Measurements from ENCODE around the gene PCK2.

The PCK2 gene

GRCh38 chr14:24139272-24139934 lies 45.3 kb downstream of the PCK2 start:
- Histone ChIP-seq H3K9me3 (ENCODE audit: control insufficient read depth, low read length) (no peaks in the 10 kb centered on the region), H3K36me3 (ENCODE audit: control insufficient read depth, insufficient read depth, low read length) (peaks cover 20% of the 10 kb centered on the region), H3K27me3 (ENCODE audit: control insufficient read depth, insufficient read depth, low read length, poor library complexity, severe bottlenecking) (peaks cover 5% of the 10 kb centered on the region), H3K4me3 (ENCODE audit: insufficient read depth, low read depth, low read length) (no peak overlapping the region), H3K27ac (ENCODE audit: insufficient read depth, low read depth, low read length, poor library complexity, severe bottlenecking) (no peak overlapping the region), H3K4me1 (ENCODE audit: control insufficient read depth, insufficient read depth, low read length) (peaks cover 2% of the 10 kb centered on the region)
- 92 to 94% methylated on average over 9 of the region's 9 CpGs for WGBS, 2 experiments

GRCh38 chr14:24141097-24141880 lies 47.2 kb downstream of the PCK2 start, which contains the start of gene EMC9:
Gene EMC9 (minus strand): TSS chr14:24141591. CDS start chr14:24141304, 287 bp downstream.
- 0% methylated on average over 65 of the region's 65 CpGs for WGBS, 2 experiments
- H3K9me3 ChIP-seq (ENCODE audit: control insufficient read depth, low read length) = no peaks in the 10 kb centered on the region
- peak within 1 kb of the TSS; percentile 73 for H3K4me3 ChIP-seq (ENCODE audit: insufficient read depth, low read depth, low read length)
- peaks cover 20% of the 10 kb centered on the region for H3K36me3 ChIP-seq (ENCODE audit: control insufficient read depth, insufficient read depth, low read length)
- peaks cover 2% of the 10 kb centered on the region for H3K4me1 ChIP-seq (ENCODE audit: control insufficient read depth, insufficient read depth, low read length)
- peak within 1 kb of the TSS; percentile 88 for H3K27ac ChIP-seq (ENCODE audit: insufficient read depth, low read depth, low read length, poor library complexity, severe bottlenecking)
- H3K27me3 ChIP-seq (ENCODE audit: control insufficient read depth, insufficient read depth, low read length, poor library complexity, severe bottlenecking) = no peaks in the 10 kb centered on the region

GRCh38 chr14:24143511-24143910 lies 49.4 kb downstream of the PCK2 start:
- Histone ChIP-seq H3K27me3 (ENCODE audit: control insufficient read depth, insufficient read depth, low read length, poor library complexity, severe bottlenecking) (no peaks in the 10 kb centered on the region), H3K27ac (ENCODE audit: insufficient read depth, low read depth, low read length, poor library complexity, severe bottlenecking) (no peak overlapping the region), H3K9me3 (ENCODE audit: control insufficient read depth, low read length) (no peaks in the 10 kb centered on the region), H3K4me1 (ENCODE audit: control insufficient read depth, insufficient read depth, low read length) (peaks cover 6% of the 10 kb centered on the region), H3K36me3 (ENCODE audit: control insufficient read depth, insufficient read depth, low read length) (peaks cover 15% of the 10 kb centered on the region), H3K4me3 (ENCODE audit: insufficient read depth, low read depth, low read length) (no peak overlapping the region)
- WGBS, 2 experiments = 84 to 97% methylated on average over 2 of the region's 2 CpGs

- H3K27me3 ChIP-seq (ENCODE audit: control insufficient read depth, insufficient read depth, low read length, poor library complexity, severe bottlenecking) = no peaks in the 10 kb centered on the region
- H3K4me3 ChIP-seq (ENCODE audit: insufficient read depth, low read depth, low read length) = no peak overlapping the region
- 89 to 97% methylated on average over 1 of the region's 1 CpG for WGBS, 2 experiments
- peaks cover 6% of the 10 kb centered on the region for H3K4me1 ChIP-seq (ENCODE audit: control insufficient read depth, insufficient read depth, low read length)
- H3K9me3 ChIP-seq (ENCODE audit: control insufficient read depth, low read length) = no peaks in the 10 kb centered on the region
- H3K36me3 ChIP-seq (ENCODE audit: control insufficient read depth, insufficient read depth, low read length) = peaks cover 10% of the 10 kb centered on the region
- H3K27ac ChIP-seq (ENCODE audit: insufficient read depth, low read depth, low read length, poor library complexity, severe bottlenecking) = no peak overlapping the region
Observed at GRCh38 chr14:24144451-24144850, 50.3 kb downstream of the PCK2 start.

GRCh38 chr14:24145219-24145618 lies 51.1 kb downstream of the PCK2 start:
- WGBS, 2 experiments = 91 to 100% methylated on average over 1 to 2 of the region's 2 CpGs
- Histone ChIP-seq H3K9me3 (ENCODE audit: control insufficient read depth, low read length) (no peaks in the 10 kb centered on the region), H3K4me1 (ENCODE audit: control insufficient read depth, insufficient read depth, low read length) (peaks cover 4% of the 10 kb centered on the region), H3K27me3 (ENCODE audit: control insufficient read depth, insufficient read depth, low read length, poor library complexity, severe bottlenecking) (no peaks in the 10 kb centered on the region), H3K36me3 (ENCODE audit: control insufficient read depth, insufficient read depth, low read length) (peaks cover 12% of the 10 kb centered on the region), H3K27ac (ENCODE audit: insufficient read depth, low read depth, low read length, poor library complexity, severe bottlenecking) (no peak overlapping the region), H3K4me3 (ENCODE audit: insufficient read depth, low read depth, low read length) (no peak overlapping the region)

- 41 to 45% methylated on average over 9 of the region's 9 CpGs for WGBS, 2 experiments
- H3K27me3 ChIP-seq (ENCODE audit: control insufficient read depth, insufficient read depth, low read length, poor library complexity, severe bottlenecking) = no peaks in the 10 kb centered on the region
- no peaks in the 10 kb centered on the region for H3K9me3 ChIP-seq (ENCODE audit: control insufficient read depth, low read length)
- peaks cover 14% of the 10 kb centered on the region for H3K36me3 ChIP-seq (ENCODE audit: control insufficient read depth, insufficient read depth, low read length)
- peaks cover 4% of the 10 kb centered on the region for H3K4me1 ChIP-seq (ENCODE audit: control insufficient read depth, insufficient read depth, low read length)
- H3K27ac ChIP-seq (ENCODE audit: insufficient read depth, low read depth, low read length, poor library complexity, severe bottlenecking) = no peak overlapping the region
- peak overlapping the region; percentile 92 for H3K4me3 ChIP-seq (ENCODE audit: insufficient read depth, low read depth, low read length)
Observed at GRCh38 chr14:24145690-24146452, 51.8 kb downstream of the PCK2 start.

- Histone ChIP-seq H3K9me3 (ENCODE audit: control insufficient read depth, low read length) (no peaks in the 10 kb centered on the region), H3K27ac (ENCODE audit: insufficient read depth, low read depth, low read length, poor library complexity, severe bottlenecking) (peak within 1 kb of the TSS; percentile 90), H3K36me3 (ENCODE audit: control insufficient read depth, insufficient read depth, low read length) (peaks cover 20% of the 10 kb centered on the region), H3K4me3 (ENCODE audit: insufficient read depth, low read depth, low read length) (peak within 1 kb of the TSS; percentile 92), H3K27me3 (ENCODE audit: control insufficient read depth, insufficient read depth, low read length, poor library complexity, severe bottlenecking) (no peaks in the 10 kb centered on the region), H3K4me1 (ENCODE audit: control insufficient read depth, insufficient read depth, low read length) (peaks cover 4% of the 10 kb centered on the region)
- WGBS, 2 experiments = 0% methylated on average over 22 to 24 of the region's 25 CpGs
Observed at GRCh38 chr14:24146453-24146977, 52.4 kb downstream of the PCK2 start, which contains the start of gene PSME2. Gene PSME2 (minus strand): TSS chr14:24146610. CDS start chr14:24146581, 29 bp downstream.

- peaks cover 4% of the 10 kb centered on the region for H3K4me1 ChIP-seq (ENCODE audit: control insufficient read depth, insufficient read depth, low read length)
- H3K27me3 ChIP-seq (ENCODE audit: control insufficient read depth, insufficient read depth, low read length, poor library complexity, severe bottlenecking) = no peaks in the 10 kb centered on the region
- no peaks in the 10 kb centered on the region for H3K9me3 ChIP-seq (ENCODE audit: control insufficient read depth, low read length)
- 0 to 1% methylated on average over 57 of the region's 57 CpGs for WGBS, 2 experiments
- peak within 1 kb of the TSS; percentile 90 for H3K27ac ChIP-seq (ENCODE audit: insufficient read depth, low read depth, low read length, poor library complexity, severe bottlenecking)
- peaks cover 26% of the 10 kb centered on the region for H3K36me3 ChIP-seq (ENCODE audit: control insufficient read depth, insufficient read depth, low read length)
- peak within 1 kb of the TSS; percentile 92 for H3K4me3 ChIP-seq (ENCODE audit: insufficient read depth, low read depth, low read length)
Observed at GRCh38 chr14:24146978-24147760, 53.1 kb downstream of the PCK2 start, which contains the start of gene RNF31. Gene RNF31 (plus strand): TSS chr14:24147498. CDS start chr14:24147699, 201 bp downstream.

GRCh38 chr14:24147761-24148428 lies 53.8 kb downstream of the PCK2 start:
- 10 to 11% methylated on average over 29 of the region's 29 CpGs for WGBS, 2 experiments

More at GRCh38 chr14:24147761-24148428, 53.8 kb downstream of the PCK2 start:
- H3K27me3 ChIP-seq (ENCODE audit: control insufficient read depth, insufficient read depth, low read length, poor library complexity, severe bottlenecking) = no peaks in the 10 kb centered on the region
- H3K9me3 ChIP-seq (ENCODE audit: control insufficient read depth, low read length) = no peaks in the 10 kb centered on the region
- peaks cover 26% of the 10 kb centered on the region for H3K36me3 ChIP-seq (ENCODE audit: control insufficient read depth, insufficient read depth, low read length)
- no peak overlapping the region for H3K27ac ChIP-seq (ENCODE audit: insufficient read depth, low read depth, low read length, poor library complexity, severe bottlenecking)
- peak overlapping the region; percentile 92 for H3K4me3 ChIP-seq (ENCODE audit: insufficient read depth, low read depth, low read length)
- H3K4me1 ChIP-seq (ENCODE audit: control insufficient read depth, insufficient read depth, low read length) = peaks cover 4% of the 10 kb centered on the region
